Spinal cord (tissue), 10 donors: ENCODE measurements around the gene CRYBA2. TPM values are rescaled to one million over a fixed set of nuclear protein-coding genes. Genes with fewer than 3 reads are reported as not detected.
A peak's percentile ranks its signal among the peaks of the same experiment; 100 is the strongest.

Experiments used
- DNase-seq, 6 donors: peaks; one replicate each; pipeline versions ENCODE4 v3.0.0 to v3.0.0-alpha.2; 2013 to 2015; ENCODE audit warnings: low spot score in 6 of 6, low read depth in 4 of 6
- H3K27ac ChIP-seq: one replicate; pipeline ENCODE4 v1.5.1; 2013; ENCODE audit warnings: low read depth, low read length, control low read depth
- H3K27me3 ChIP-seq: one replicate; pipeline ENCODE4 v1.6.1; 2013; ENCODE audit warnings: low read length; ENCODE audit not compliant: control insufficient read depth, insufficient read depth
- H3K36me3 ChIP-seq: one replicate; pipeline ENCODE4 v1.6.1; 2013; ENCODE audit warnings: low read length; ENCODE audit not compliant: control insufficient read depth, insufficient read depth
- H3K4me1 ChIP-seq: one replicate; pipeline ENCODE4 v1.6.1; 2013; ENCODE audit warnings: low read length; ENCODE audit not compliant: control insufficient read depth, insufficient read depth
- H3K4me3 ChIP-seq: one replicate; pipeline ENCODE4 v1.5.1; 2013; ENCODE audit warnings: low read depth, low read length, control low read depth
- H3K9me3 ChIP-seq: one replicate; pipeline ENCODE4 v1.6.1; 2013; ENCODE audit warnings: low read length; ENCODE audit not compliant: control insufficient read depth, insufficient read depth
- WGBS: methylation state at CpG from one replicate; pipeline ENCODE4 v1.1.5; 2013; ENCODE audit warnings: missing lambda C conversion rate; ENCODE audit not compliant: insufficient coverage; 5-methylcytosine and 5-hydroxymethylcytosine counted together
- polyA plus RNA-seq, 2 donors: library from polyadenylated mRNA; unstranded; fragments of 120-200 nt; gene quantifications; one replicate each; pipeline ENCODE4 v1.2.1, GENCODE V29; 2013; ENCODE audit not compliant: insufficient read length in 2 of 2
- total RNA-seq, 2 donors: library from RNA; depleted of rRNA in 1 of 2; stranded (reverse); fragments of 120-200 nt in 1 of 2; fragments of >200 nt in 1 of 2; gene quantifications; one replicate each; pipeline versions ENCODE4 v1.2.3 to v1.2.4, GENCODE V29; 2013 to 2014
- donor health status: healthy.

CRYBA2 gene
- total and polyA plus RNA-seq, 4 donors: 0.63 to 0.76 TPM; not detected in 2

- no peak within 1 kb of the TSS for H3K27ac ChIP-seq
- no peak within 1 kb of the TSS for H3K4me3 ChIP-seq
- peaks cover 44% of the 10 kb centered on the region for H3K4me1 ChIP-seq
- WGBS: 1% methylated on average over 29 of the region's 32 CpGs
- no peaks in the 10 kb centered on the region for H3K9me3 ChIP-seq
- no peak for DNase-seq
- no peaks in the 10 kb centered on the region for H3K36me3 ChIP-seq
- H3K27me3 ChIP-seq: peaks cover 94% of the 10 kb centered on the region
These were observed 8.2 kb downstream of the CRYBA2 start, which contains the start of gene FEV for GRCh38 chr2:218985021-218985324. Gene FEV (minus strand): TSS chr2:218985184. CDS start chr2:218985075, 109 bp downstream.

GRCh38 chr2:218984239-218985020 is 8.8 kb downstream of the CRYBA2 start:
- Histone ChIP-seq H3K9me3 (no peaks in the 10 kb centered on the region), H3K27me3 (peaks cover 94% of the 10 kb centered on the region), H3K4me1 (peaks cover 48% of the 10 kb centered on the region), H3K27ac (no peak overlapping the region), H3K4me3 (no peak overlapping the region), H3K36me3 (no peaks in the 10 kb centered on the region)
- peak in 2 of 6 donors; percentile 38 to 64 for DNase-seq
- WGBS: under 1% methylated on average over 49 of the region's 50 CpGs

GRCh38 chr2:218983934-218984238 is 9.3 kb downstream of the CRYBA2 start:
- Histone ChIP-seq H3K36me3 (no peaks in the 10 kb centered on the region), H3K27ac (no peak overlapping the region), H3K9me3 (no peaks in the 10 kb centered on the region), H3K27me3 (peaks cover 94% of the 10 kb centered on the region), H3K4me1 (peaks cover 48% of the 10 kb centered on the region), H3K4me3 (no peak overlapping the region)
- DNase-seq: no peak
- WGBS: 2% methylated on average over 10 of the region's 10 CpGs

- under 1% methylated on average over 22 of the region's 23 CpGs for WGBS
- no peak overlapping the region for H3K27ac ChIP-seq
- no peak for DNase-seq
- H3K36me3 ChIP-seq: no peaks in the 10 kb centered on the region
- H3K4me1 ChIP-seq: peaks cover 48% of the 10 kb centered on the region
- no peaks in the 10 kb centered on the region for H3K9me3 ChIP-seq
- no peak overlapping the region for H3K4me3 ChIP-seq
- H3K27me3 ChIP-seq: peaks cover 94% of the 10 kb centered on the region
These were observed 9.8 kb downstream of the CRYBA2 start for GRCh38 chr2:218983263-218983933.

GRCh38 chr2:218982586-218983262 is 10.5 kb downstream of the CRYBA2 start:
- no peak for DNase-seq
- no peaks in the 10 kb centered on the region for H3K9me3 ChIP-seq
- peaks cover 91% of the 10 kb centered on the region for H3K27me3 ChIP-seq
- peaks cover 48% of the 10 kb centered on the region for H3K4me1 ChIP-seq
- no peak overlapping the region for H3K27ac ChIP-seq
- 2% methylated on average over 25 of the region's 28 CpGs for WGBS
- H3K36me3 ChIP-seq: no peaks in the 10 kb centered on the region
- no peak overlapping the region for H3K4me3 ChIP-seq

GRCh38 chr2:218981881-218982585 is 11.2 kb downstream of the CRYBA2 start:
- H3K27ac ChIP-seq: no peak overlapping the region
- no peaks in the 10 kb centered on the region for H3K9me3 ChIP-seq
- peaks cover 48% of the 10 kb centered on the region for H3K4me1 ChIP-seq
- H3K27me3 ChIP-seq: peaks cover 91% of the 10 kb centered on the region
- no peaks in the 10 kb centered on the region for H3K36me3 ChIP-seq
- H3K4me3 ChIP-seq: peak overlapping the region; percentile 12
- DNase-seq: peak in 2 of 6 donors; percentile 41 to 72
- 0% methylated on average over 69 of the region's 69 CpGs for WGBS

GRCh38 chr2:218981390-218981880 is 11.8 kb downstream of the CRYBA2 start:
- H3K4me1 ChIP-seq: peaks cover 48% of the 10 kb centered on the region
- no peak overlapping the region for H3K4me3 ChIP-seq
- no peaks in the 10 kb centered on the region for H3K36me3 ChIP-seq
- no peak overlapping the region for H3K27ac ChIP-seq
- under 1% methylated on average over 46 of the region's 46 CpGs for WGBS
- H3K27me3 ChIP-seq: peaks cover 90% of the 10 kb centered on the region
- H3K9me3 ChIP-seq: no peaks in the 10 kb centered on the region
- no peak for DNase-seq

GRCh38 chr2:218980735-218981389 is 12.4 kb downstream of the CRYBA2 start:
- peaks cover 48% of the 10 kb centered on the region for H3K4me1 ChIP-seq
- no peaks in the 10 kb centered on the region for H3K36me3 ChIP-seq
- H3K27me3 ChIP-seq: peaks cover 90% of the 10 kb centered on the region
- no peak overlapping the region for H3K27ac ChIP-seq
- no peaks in the 10 kb centered on the region for H3K9me3 ChIP-seq
- 2% methylated on average over 20 of the region's 26 CpGs for WGBS
- no peak overlapping the region for H3K4me3 ChIP-seq
- DNase-seq: no peak
